ENCODE data around the gene TGFBR3L.

Gene TGFBR3L

GRCh38 chr19:7904074-7905020 is 10.3 kb upstream of the TGFBR3L start:
- DNase-seq (ENCODE audit: low read depth), result no peak

GRCh38 chr19:7905268-7905667 is 9.4 kb upstream of the TGFBR3L start:
- no peak for DNase-seq (ENCODE audit: low read depth)

DNA sequence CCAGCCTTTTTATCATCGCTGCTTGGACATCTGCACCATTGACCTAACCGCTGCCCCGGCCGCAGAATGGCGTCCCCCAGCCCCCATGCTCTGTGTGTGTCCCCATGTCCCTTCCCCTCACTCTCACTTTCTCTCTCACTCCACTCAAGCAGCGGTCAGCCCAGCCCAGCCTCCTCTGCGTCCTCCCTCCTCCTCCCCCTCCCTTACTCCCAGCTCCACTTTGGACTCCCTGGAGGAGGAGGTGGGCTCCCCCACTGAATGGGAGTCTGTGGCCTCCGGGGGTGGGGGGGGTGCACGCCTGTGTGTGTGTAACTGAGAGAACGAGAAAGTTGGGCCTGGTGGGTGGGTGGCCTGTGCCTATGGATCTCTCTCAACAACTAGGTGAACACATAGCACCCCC is 8.8 kb upstream of the TGFBR3L start:
- DNase-seq (ENCODE audit: low read depth), result no peak

- no peak for DNase-seq (ENCODE audit: low read depth)
Measured at GRCh38 chr19:7907122-7907521, 7.5 kb upstream of the TGFBR3L start.

DNA sequence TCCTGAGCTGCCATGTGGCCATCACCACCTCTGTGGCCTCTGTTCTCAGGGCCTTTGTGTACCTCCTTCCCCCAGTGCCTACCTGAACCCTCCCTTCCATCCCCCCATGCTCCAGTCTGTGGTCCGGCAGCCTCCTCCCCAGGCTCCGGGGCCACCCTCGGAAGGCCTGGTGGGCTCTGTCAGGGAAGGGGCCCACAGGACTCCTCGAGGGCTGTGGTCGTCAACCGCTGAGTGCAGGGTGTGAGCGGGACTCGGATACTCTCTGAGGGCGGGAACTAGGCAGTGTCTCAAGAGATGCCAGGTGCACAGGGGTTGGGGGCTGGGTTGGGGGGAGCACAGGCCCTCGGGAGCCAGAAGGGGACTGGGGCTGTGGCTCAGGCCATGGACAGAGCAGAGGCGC is 7.1 kb upstream of the TGFBR3L start:
- DNase-seq (ENCODE audit: low read depth), result no peak

GRCh38 chr19:7908078-7908699 is 6.4 kb upstream of the TGFBR3L start:
- DNase-seq (ENCODE audit: low read depth), result no peak

DNA sequence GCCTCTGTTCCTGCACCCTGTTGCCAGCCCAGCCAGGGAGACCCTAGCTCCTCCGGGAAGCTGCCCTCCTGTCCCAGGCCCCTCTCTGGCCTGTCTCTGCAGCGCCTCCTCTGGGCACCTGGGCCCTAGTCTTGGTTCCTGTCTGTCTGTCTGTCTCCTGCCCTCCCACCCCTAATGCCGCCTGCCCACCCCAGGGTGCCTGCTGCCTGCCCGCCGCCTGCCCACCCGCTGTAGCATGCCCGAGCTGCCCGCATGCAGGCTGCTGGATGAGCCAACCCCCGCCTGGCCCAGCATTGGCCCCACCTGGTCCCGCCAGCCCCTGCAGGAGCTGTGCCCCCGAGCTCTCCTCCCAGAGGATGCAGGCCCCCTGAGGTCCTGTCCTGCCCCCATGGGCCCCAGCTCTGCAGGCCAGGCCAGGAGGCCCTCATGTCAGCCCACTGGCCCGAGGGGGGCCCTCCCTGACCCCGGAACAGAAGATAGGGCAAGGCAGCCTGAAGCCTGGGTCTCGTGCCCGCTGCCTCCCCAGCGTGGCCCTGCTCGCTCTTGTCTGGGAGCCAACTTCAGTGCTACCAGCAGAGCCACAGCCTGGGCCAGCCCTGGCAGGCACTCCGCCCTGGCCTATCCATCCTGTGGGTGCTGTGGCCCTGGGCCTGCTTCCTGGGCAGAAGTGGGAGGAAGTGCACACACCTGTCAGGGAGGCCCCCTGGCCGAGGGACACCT is 5.7 kb upstream of the TGFBR3L start:
- no peak for DNase-seq (ENCODE audit: low read depth)

DNA sequence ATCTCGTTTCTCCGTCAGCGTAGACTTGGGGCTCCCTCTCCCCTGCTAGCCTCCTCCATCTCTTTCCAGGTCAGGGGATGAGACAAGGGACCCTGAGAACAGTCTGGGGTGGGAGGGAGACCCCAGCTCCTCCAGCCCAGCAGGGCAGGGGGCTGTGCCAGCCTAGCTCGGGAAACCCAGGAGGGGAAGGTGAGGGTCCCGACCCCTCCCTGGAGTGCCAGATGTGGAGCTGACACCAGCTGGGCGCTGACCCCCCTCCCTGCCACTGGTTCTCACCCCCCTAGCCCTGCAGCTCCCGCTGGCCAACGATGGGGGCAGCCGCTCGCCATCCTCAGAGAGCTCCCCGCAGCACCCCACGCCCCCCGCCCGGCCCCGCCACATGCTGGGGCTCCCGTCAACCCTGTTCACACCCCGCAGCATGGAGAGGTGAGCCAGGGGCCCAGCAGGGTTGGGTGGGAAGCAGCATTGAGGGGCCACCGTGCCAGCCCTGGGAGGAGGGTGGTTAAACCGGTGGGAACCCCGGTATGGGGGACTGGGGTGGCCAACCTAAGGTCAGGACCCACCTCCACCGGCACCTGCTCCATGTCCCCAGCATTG is 5.1 kb upstream of the TGFBR3L start:
- no peak for DNase-seq (ENCODE audit: low read depth)

DNA sequence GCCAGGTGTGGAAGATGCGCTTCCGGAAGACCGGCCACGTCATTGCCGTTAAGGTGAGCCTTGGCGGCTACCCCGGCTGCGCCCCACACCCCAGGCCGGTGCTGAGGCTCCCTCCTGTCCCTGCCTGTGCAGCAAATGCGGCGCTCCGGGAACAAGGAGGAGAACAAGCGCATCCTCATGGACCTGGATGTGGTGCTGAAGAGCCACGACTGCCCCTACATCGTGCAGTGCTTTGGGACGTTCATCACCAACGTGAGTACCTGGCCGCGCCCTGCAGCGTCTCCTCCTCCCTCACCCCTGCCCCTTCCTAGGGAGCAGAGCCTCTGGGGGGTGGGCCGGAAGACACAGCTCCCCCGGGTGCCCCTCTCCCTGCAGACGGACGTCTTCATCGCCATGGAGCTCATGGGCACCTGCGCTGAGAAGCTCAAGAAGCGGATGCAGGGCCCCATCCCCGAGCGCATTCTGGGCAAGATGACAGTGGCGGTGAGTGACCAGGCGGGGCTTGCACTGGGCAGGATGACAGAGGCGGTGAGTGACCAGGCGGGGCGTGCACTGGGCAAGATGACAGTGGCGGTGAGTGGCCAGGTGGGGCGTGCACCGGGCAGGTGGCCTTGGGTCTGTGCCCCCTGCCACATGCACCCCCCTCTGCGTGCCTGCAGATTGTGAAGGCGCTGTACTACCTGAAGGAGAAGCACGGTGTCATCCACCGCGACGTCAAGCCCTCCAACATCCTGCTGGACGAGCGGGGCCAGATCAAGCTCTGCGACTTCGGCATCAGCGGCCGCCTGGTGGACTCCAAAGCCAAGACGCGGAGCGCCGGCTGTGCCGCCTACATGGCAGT is 4.1 kb upstream of the TGFBR3L start:
- no peak for DNase-seq (ENCODE audit: low read depth)

GRCh38 chr19:7911508-7912143 is 3.0 kb upstream of the TGFBR3L start:
- DNase-seq (ENCODE audit: low read depth), result no peak

DNA sequence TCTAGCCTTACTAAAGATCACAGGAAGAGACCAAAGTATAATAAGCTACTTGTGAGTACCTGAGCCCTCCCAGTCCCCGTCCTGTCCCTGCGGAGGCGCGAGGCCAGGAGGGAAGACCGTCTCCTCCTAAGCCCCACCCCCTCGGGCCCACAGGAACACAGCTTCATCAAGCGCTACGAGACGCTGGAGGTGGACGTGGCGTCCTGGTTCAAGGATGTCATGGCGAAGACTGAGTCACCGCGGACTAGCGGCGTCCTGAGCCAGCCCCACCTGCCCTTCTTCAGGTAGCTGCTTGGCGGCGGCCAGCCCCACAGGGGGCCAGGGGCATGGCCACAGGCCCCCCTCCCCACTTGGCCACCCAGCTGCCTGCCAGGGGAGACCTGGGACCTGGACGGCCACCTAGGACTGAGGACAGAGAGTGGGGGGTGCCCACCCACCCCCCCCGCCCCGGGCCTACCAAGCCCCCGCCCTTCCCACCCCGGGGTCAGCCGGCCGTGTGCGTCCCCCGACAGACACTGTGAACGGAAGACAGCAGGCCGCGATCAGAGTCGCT is 2.4 kb upstream of the TGFBR3L start:
- DNase-seq (ENCODE audit: low read depth), result no peak

- DNase-seq (ENCODE audit: low read depth), result no peak
Measured at GRCh38 chr19:7912697-7913564, 1.7 kb upstream of the TGFBR3L start.

- DNase-seq (ENCODE audit: low read depth), result no peak
Measured at GRCh38 chr19:7913652-7914051, 978 bp upstream of the TGFBR3L start.

- no peak for DNase-seq (ENCODE audit: low read depth)
Measured at GRCh38 chr19:7914099-7914498, 531 bp upstream of the TGFBR3L start.

- no peak for DNase-seq (ENCODE audit: low read depth)
Measured at GRCh38 chr19:7915250-7916102, 846 bp downstream of the TGFBR3L start.

DNA sequence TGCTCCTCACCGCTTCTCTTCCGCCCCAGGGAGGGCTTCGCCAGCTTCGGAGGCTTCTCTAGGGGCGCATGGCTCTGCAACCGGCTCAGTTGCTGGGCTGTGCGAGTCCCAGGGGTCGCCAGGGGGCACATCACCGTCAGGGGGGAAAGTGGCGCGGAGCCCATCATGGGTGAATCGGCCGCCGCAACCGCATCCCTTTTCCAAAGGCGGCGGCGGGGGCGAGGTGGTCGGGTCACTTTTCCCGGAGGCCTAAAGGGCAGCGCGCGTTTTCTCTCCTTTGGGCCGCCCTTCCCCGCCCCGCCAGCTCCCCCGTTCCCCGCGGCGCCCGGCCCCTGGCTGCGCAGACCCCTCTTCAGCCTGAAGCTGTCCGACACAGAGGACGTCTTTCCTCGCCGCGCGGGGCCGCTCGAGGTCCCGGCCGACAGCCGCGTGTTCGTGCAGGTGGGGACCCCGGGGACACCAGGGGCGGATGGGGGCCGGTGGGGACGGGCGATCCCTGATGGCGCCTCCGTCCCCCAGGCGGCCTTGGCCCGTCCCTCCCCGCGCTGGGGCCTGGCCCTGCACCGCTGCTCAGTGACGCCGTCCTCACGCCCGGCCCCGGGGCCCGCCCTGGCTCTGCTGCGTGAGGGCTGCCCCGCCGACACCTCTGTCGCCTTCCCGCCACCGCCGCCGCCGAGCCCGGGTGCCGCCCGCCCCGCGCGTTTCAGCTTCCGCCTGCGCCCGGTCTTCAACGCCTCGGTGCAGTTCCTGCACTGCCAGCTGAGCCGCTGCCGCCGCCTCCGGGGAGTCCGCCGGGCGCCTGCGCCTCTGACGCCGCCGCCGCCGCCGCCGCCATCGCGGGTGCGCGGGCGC is 1.7 kb downstream of the TGFBR3L start:
- no peak for DNase-seq (ENCODE audit: low read depth)

DNA sequence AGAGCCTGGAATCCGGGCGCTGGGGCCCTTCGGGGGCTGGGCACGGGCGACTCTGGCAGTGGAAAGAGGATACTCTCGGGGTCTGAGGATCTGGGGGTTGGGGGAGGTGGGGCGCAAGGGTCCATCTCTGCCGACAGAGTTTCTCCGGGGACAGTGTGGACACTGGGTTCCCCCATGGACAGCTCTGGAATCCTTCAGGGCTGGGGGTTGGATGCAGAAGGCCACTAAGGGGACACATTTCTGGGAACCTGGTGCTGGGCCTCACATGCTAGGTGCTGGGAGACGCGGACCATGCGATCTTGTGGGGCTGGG is 2.3 kb downstream of the TGFBR3L start:
- no peak for DNase-seq (ENCODE audit: low read depth)
